Loucy (cell line): ENCODE data around the gene HUNK.

Source experiments
- H2AFZ ChIP-seq: fragments of 200-600 bp; sonication (generic); 2 replicates; pipeline ENCODE4 v1.6.0; 2016; ENCODE audit warnings: antibody characterized with exemption, mild to moderate bottlenecking, low read length, moderate library complexity
- H3F3A ChIP-seq: fragments of 200-600 bp; 2 replicates; pipeline ENCODE4 v1.6.0; 2016; ENCODE audit warnings: antibody characterized with exemption, low read depth, mild to moderate bottlenecking
- H3K27me3 ChIP-seq: fragments of 200-600 bp; sonication (generic); 2 replicates; pipeline ENCODE4 v1.6.1; 2014; ENCODE audit warnings: low read length, mild to moderate bottlenecking; ENCODE audit not compliant: insufficient read depth, poor library complexity, severe bottlenecking
- H3K36me3 ChIP-seq: fragments of 200-600 bp; sonication (generic); 2 replicates; pipeline ENCODE4 v1.6.1; 2016; ENCODE audit warnings: low read length; ENCODE audit not compliant: insufficient read depth
- H3K4me1 ChIP-seq: fragments of 200-600 bp; sonication (generic); 2 replicates; pipeline ENCODE4 v1.5.1; 2014; ENCODE audit warnings: low read length, mild to moderate bottlenecking; ENCODE audit not compliant: insufficient read depth, poor library complexity, severe bottlenecking
- H3K4me2 ChIP-seq: fragments of 200-600 bp; sonication (generic); 2 replicates; pipeline ENCODE4 v1.6.0; 2014; ENCODE audit warnings: antibody characterized with exemption, low read length, low read depth, mild to moderate bottlenecking; ENCODE audit not compliant: poor library complexity, severe bottlenecking
- H3K4me3 ChIP-seq: fragments of 200-600 bp; sonication (generic); 2 replicates; pipeline ENCODE4 v1.5.1; 2014; ENCODE audit warnings: low read length, mild to moderate bottlenecking, mixed read lengths; ENCODE audit not compliant: poor library complexity, severe bottlenecking
- H3K79me2 ChIP-seq: fragments of 200-600 bp; sonication (generic); 2 replicates; pipeline ENCODE4 v1.6.1; 2014; ENCODE audit warnings: low read length; ENCODE audit not compliant: insufficient read depth
- H3K9ac ChIP-seq: fragments of 200-600 bp; sonication (generic); 2 replicates; pipeline ENCODE4 v1.6.0; 2014; ENCODE audit warnings: mild to moderate bottlenecking, low read depth, low read length, moderate library complexity; ENCODE audit not compliant: poor library complexity, severe bottlenecking
- H3K9me2 ChIP-seq: fragments of 200-600 bp; sonication (generic); replicated peaks from 2 replicates; pipeline ENCODE4 v1.6.1; 2016; ENCODE audit warnings: low read depth, low read length, mixed read lengths
- H3K9me3 ChIP-seq: fragments of 200-600 bp; sonication (generic); 2 replicates; pipeline ENCODE4 v1.6.1; 2014; ENCODE audit warnings: mild to moderate bottlenecking, antibody characterized with exemption, low read length, low read depth; ENCODE audit not compliant: insufficient read depth
- H4K20me1 ChIP-seq: fragments of 200-600 bp; sonication (generic); 2 replicates; pipeline ENCODE4 v1.6.0; 2014; ENCODE audit warnings: antibody characterized with exemption, low read length, mild to moderate bottlenecking; ENCODE audit not compliant: insufficient read depth, poor library complexity, severe bottlenecking
- EZH2phosphoT487 ChIP-seq: fragments of 200-600 bp; IDR thresholded peaks from 2 replicates; pipeline ENCODE4 v1.6.1; 2018; ENCODE audit warnings: antibody characterized with exemption, mild to moderate bottlenecking, moderate library complexity, borderline replicate concordance
- TF ChIP-seq, protein P1 (sequence below): fragments of 200-600 bp; sonication (generic); conservative IDR thresholded peaks from 2 replicates; pipeline ENCODE4 v1.5.1; 2014; ENCODE audit warnings: mild to moderate bottlenecking, antibody characterized with exemption, low read length

The HUNK gene

GRCh38 chr21:31993826-31994825, 121.3 kb downstream of the HUNK start:
- TF ChIP-seq, protein P1, sequence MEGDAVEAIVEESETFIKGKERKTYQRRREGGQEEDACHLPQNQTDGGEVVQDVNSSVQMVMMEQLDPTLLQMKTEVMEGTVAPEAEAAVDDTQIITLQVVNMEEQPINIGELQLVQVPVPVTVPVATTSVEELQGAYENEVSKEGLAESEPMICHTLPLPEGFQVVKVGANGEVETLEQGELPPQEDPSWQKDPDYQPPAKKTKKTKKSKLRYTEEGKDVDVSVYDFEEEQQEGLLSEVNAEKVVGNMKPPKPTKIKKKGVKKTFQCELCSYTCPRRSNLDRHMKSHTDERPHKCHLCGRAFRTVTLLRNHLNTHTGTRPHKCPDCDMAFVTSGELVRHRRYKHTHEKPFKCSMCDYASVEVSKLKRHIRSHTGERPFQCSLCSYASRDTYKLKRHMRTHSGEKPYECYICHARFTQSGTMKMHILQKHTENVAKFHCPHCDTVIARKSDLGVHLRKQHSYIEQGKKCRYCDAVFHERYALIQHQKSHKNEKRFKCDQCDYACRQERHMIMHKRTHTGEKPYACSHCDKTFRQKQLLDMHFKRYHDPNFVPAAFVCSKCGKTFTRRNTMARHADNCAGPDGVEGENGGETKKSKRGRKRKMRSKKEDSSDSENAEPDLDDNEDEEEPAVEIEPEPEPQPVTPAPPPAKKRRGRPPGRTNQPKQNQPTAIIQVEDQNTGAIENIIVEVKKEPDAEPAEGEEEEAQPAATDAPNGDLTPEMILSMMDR, result no peak
- no peak for TF ChIP-seq EZH2phosphoT487
- Histone ChIP-seq H3K9ac (no peak overlapping the region), H3K79me2 (no peaks in the 10 kb centered on the region), H2AFZ (no peak overlapping the region), H3K27me3 (no peaks in the 10 kb centered on the region), H3K36me3 (no peaks in the 10 kb centered on the region), H3K4me2 (no peak overlapping the region), H4K20me1 (no peaks in the 10 kb centered on the region), H3K9me2 (no peaks in the 10 kb centered on the region), H3K4me3 (no peak overlapping the region), H3F3A (no peaks in the 10 kb centered on the region), H3K9me3 (peaks cover 19% of the 10 kb centered on the region; the same call in 1 of the 2 replicates), H3K4me1 (no peaks in the 10 kb centered on the region)

- Histone ChIP-seq H3K36me3 (no peaks in the 10 kb centered on the region), H3F3A (no peaks in the 10 kb centered on the region), H3K9me2 (no peaks in the 10 kb centered on the region), H3K79me2 (no peaks in the 10 kb centered on the region), H3K4me2 (no peak overlapping the region), H2AFZ (no peak overlapping the region), H3K4me1 (no peaks in the 10 kb centered on the region), H4K20me1 (no peaks in the 10 kb centered on the region), H3K9ac (no peak overlapping the region), H3K27me3 (no peaks in the 10 kb centered on the region), H3K9me3 (peaks cover 26% of the 10 kb centered on the region; the same call in 1 of the 2 replicates), H3K4me3 (no peak overlapping the region)
- TF ChIP-seq, protein P1, result no peak
- TF ChIP-seq EZH2phosphoT487, result no peak
These were observed 124.4 kb downstream of the HUNK start for GRCh38 chr21:31997191-31997590.

DNA sequence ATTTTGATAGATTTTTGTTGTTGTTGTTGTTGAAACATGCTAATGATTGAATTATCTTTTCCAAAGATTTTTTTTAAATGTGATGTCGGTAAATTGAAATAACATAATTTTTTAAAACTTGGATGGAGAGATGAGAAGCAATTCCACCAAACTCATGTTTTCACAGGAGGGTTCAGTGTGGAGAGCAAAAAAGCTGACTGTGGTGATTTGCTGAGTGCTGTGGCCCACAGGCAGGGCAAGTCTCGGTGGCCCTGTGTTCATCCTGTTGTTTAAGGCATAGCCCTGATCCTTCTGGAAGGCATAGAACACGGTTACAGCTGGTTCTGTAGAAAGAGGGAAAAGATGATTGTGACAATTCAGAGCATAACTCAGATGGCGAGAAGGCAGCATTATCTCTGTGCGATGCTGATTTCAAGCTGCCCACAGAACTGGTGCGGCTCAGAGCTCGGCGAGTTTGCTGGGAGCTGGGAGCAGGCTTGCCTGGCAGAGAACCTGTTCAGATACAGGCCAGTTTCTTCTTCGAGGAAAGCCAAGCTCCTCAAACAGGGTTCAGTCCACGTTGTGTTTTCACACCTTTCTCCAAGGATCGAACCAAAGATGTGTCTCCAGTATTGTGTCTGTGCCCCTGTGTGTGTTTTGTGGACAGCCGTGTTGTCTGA, 127.1 kb downstream of the HUNK start:
- H3F3A ChIP-seq, result no peaks in the 10 kb centered on the region
- H3K4me3 ChIP-seq, result no peak overlapping the region
- H3K4me1 ChIP-seq, result no peaks in the 10 kb centered on the region
- peaks cover 26% of the 10 kb centered on the region; the same call in 1 of the 2 replicates for H3K9me3 ChIP-seq
- no peaks in the 10 kb centered on the region for H3K9me2 ChIP-seq
- TF ChIP-seq EZH2phosphoT487, result no peak
- TF ChIP-seq, protein P1, result no peak
- H3K36me3 ChIP-seq, result no peaks in the 10 kb centered on the region
- no peak overlapping the region for H3K4me2 ChIP-seq
- no peak overlapping the region for H2AFZ ChIP-seq
- no peaks in the 10 kb centered on the region for H4K20me1 ChIP-seq
- H3K27me3 ChIP-seq, result no peaks in the 10 kb centered on the region
- no peaks in the 10 kb centered on the region for H3K79me2 ChIP-seq
- no peak overlapping the region for H3K9ac ChIP-seq
